K562 (cell line): ENCODE measurements around the gene OR4D9. TPM values are rescaled to one million over a fixed set of nuclear protein-coding genes. Genes with fewer than 3 reads are reported as not detected.

Source experiments
- ADNP ChIP-seq: fragments of 200-800 bp; sonication (Bioruptor generic); IDR thresholded peaks from 2 replicates; pipeline ENCODE4 v1.6.1; 2016; ENCODE audit warnings: missing genetic modification characterization, missing compliant biosample characterization
- CHD4 ChIP-seq: fragments of 200-600 bp; sonication (generic); IDR thresholded peaks from 3 replicates; pipeline ENCODE4 v1.6.1; 2012; ENCODE audit warnings: low read depth, mild to moderate bottlenecking, mixed read lengths, low read length, inconsistent platforms; ENCODE audit not compliant: insufficient read depth, insufficient replicate concordance, poor library complexity, severe bottlenecking
- DACH1 ChIP-seq: fragments of 450-650 bp; IDR thresholded peaks from 2 replicates; pipeline ENCODE4 v1.6.1; 2018; ENCODE audit not compliant: partially characterized antibody
- FOXK2 ChIP-seq, 2 experiments: fragments of 450-650 bp; IDR thresholded peaks in 1 of 2; conservative IDR thresholded peaks in 1 of 2; 2 replicates each; pipeline ENCODE4 v1.6.1; 2016; ENCODE audit warnings: low read depth in 2 of 2, mild to moderate bottlenecking in 1 of 2
- HDAC6 ChIP-seq: IDR thresholded peaks from 2 replicates; pipeline ENCODE4 v1.6.1; 2012; ENCODE audit warnings: low read depth, mild to moderate bottlenecking, control low read depth, inconsistent platforms, low read length, moderate library complexity
- KLF6 ChIP-seq: fragments of 250-450 bp; sonication (Bioruptor Pico); IDR thresholded peaks from 2 replicates; pipeline ENCODE4 v1.4.0; 2020; ENCODE audit warnings: mild to moderate bottlenecking, moderate library complexity, borderline replicate concordance
- MTA3 ChIP-seq: fragments of 450-650 bp; formaldehyde crosslinking; IDR thresholded peaks from 2 replicates; pipeline ENCODE4 v1.6.1; 2017; ENCODE audit warnings: mild to moderate bottlenecking, borderline replicate concordance
- OTX1 ChIP-seq: fragments of 450-650 bp; formaldehyde crosslinking; IDR thresholded peaks from 2 replicates; pipeline ENCODE4 v1.4.0; 2022; ENCODE audit warnings: mild to moderate bottlenecking
- SAFB2 ChIP-seq: fragments of 200-400 bp; formaldehyde crosslinking; IDR thresholded peaks from 2 replicates; pipeline ENCODE4 v1.6.1; 2018; ENCODE audit warnings: borderline replicate concordance, low read length, low read depth, moderate library complexity; ENCODE audit not compliant: severe bottlenecking
- SREBF1 ChIP-seq: fragments of 150-350 bp; IDR thresholded peaks from 2 replicates; pipeline ENCODE4 v1.6.1; 2014; ENCODE audit warnings: antibody characterized with exemption, low read depth, low read length, borderline replicate concordance
- TCF15 ChIP-seq: fragments of 250-450 bp; sonication (Bioruptor Pico); IDR thresholded peaks from 2 replicates; pipeline ENCODE4 v1.8.0; 2022; ENCODE audit warnings: moderate library complexity, mild to moderate bottlenecking, inconsistent platforms
- USF1 ChIP-seq: sonication (generic); formaldehyde crosslinking; IDR thresholded peaks from 2 replicates; pipeline ENCODE4 v1.9.0; 2022; ENCODE audit warnings: mild to moderate bottlenecking, missing genetic modification reagents
- ZFP91 ChIP-seq: sonication (generic); formaldehyde crosslinking; IDR thresholded peaks from 2 replicates; pipeline ENCODE4 v1.8.0; 2022; ENCODE audit warnings: mild to moderate bottlenecking, missing genetic modification reagents
- ZNF263 ChIP-seq: sonication (generic); formaldehyde crosslinking; IDR thresholded peaks from 2 replicates; pipeline ENCODE4 v1.8.0; 2022; ENCODE audit warnings: mild to moderate bottlenecking, missing genetic modification reagents, borderline replicate concordance
- ZNF274 ChIP-seq: IDR thresholded peaks from 2 replicates; pipeline ENCODE4 v1.6.1; 2011; ENCODE audit warnings: low read depth, mild to moderate bottlenecking, low read length, moderate library complexity, borderline replicate concordance
- ZNF407 ChIP-seq: fragments of 450-650 bp; IDR thresholded peaks from 2 replicates; pipeline ENCODE4 v1.6.1; 2016; ENCODE audit warnings: low read depth
- ZNF79 ChIP-seq: fragments of 250-450 bp; sonication (Bioruptor Pico); IDR thresholded peaks from 2 replicates; pipeline ENCODE4 v1.4.0; 2020; ENCODE audit warnings: low read depth, mild to moderate bottlenecking, moderate library complexity
- polyA plus RNA-seq, 8 experiments: library from polyadenylated mRNA; depleted of rRNA in 4 of 8; stranded (reverse) in 5 of 8; unstranded in 3 of 8; fragments of >200 nt; fragmentation: Nextera tagmentation in 2 of 8; fragmentation: Illumina TruSeq in 1 of 8; extraction: Ambion mirVana in 2 of 8; extraction: Trizol in 1 of 8; gene quantifications; 2 replicates each; pipeline versions ENCODE4 v1.2.1 to v1.2.3, GENCODE V29; 2011 to 2014; ENCODE audit warnings: inconsistent platforms in 1 of 8, missing spikeins in 1 of 8
- total RNA-seq, 7 experiments: library from RNA; depleted of rRNA in 6 of 7; stranded (reverse); fragments of >200 nt in 6 of 7; fragmentation: Illumina TruSeq in 2 of 7; extraction: Trizol in 2 of 7; gene quantifications; 2 replicates each; pipeline versions ENCODE4 v1.2.1 to v1.2.3, GENCODE V29; 2011 to 2021; ENCODE audit warnings: low replicate concordance in 1 of 7

OR4D9 gene
- total and polyA plus RNA-seq, 9 of the 15 experiments (the other 6 are each of a cell fraction or from before 2014, with no cell fraction given), result not detected

- 0 out of 2 replicates have a peak, but pooled peaks have one; percentile 33 for TF ChIP-seq KLF6
- TF ChIP-seq ZNF79 (CRISPR knock-in tag), result no peak
- TF ChIP-seq ZNF274, result 0 out of 2 replicates have a peak, but pooled peaks have one; percentile 51
- peak; percentile 67; the same call in 1 of the 2 replicates for TF ChIP-seq HDAC6
- TF ChIP-seq MTA3, result peak; percentile 40; the same call in 1 of the 2 replicates
- TF ChIP-seq SAFB2, result no peak
- TF ChIP-seq CHD4, result no peak
- peak; percentile 58; the same call in 1 of the 2 replicates for TF ChIP-seq ZNF263 (CRISPR knock-in tag)
- TF ChIP-seq DACH1, result no peak
- peak; percentile 74 for TF ChIP-seq ZNF407
- no peak; the same call in 1 of the 2 replicates for TF ChIP-seq SREBF1
- TF ChIP-seq ZFP91, result no peak; the same call in 1 of the 2 replicates
- no peak for TF ChIP-seq OTX1 (CRISPR knock-in tag)
- no peak for TF ChIP-seq TCF15 (CRISPR knock-in tag)
- peak in 1 of 2 experiments; percentile 74; a peak in 2 of 4 replicates for TF ChIP-seq FOXK2 (conservative IDR thresholded peaks at IDR 0.05 in 1 of 2, IDR thresholded peaks at IDR 0.05 in 1 of 2; ENCODE audit: low read depth in 2 of 2)
- TF ChIP-seq USF1, result 0 out of 2 replicates have a peak, but pooled peaks have one; percentile 5
- peak; percentile 81 for TF ChIP-seq ADNP (tag)
These were observed 49.0 kb downstream of the OR4D9 start (continued) for GRCh38 chr11:59560290-59560701.
